Activated CD8-positive, alpha-beta T cell treated with anti-CD3 and anti-CD28 coated beads, Interleukin-2, amount 10 ng/mL, durations not matched to agents 7 days and 5 days (primary cell): ENCODE results near the gene THBS1. TPM values are rescaled to one million over a fixed set of nuclear protein-coding genes. Genes with fewer than 3 reads are reported as not detected.

Experiments used
- ATAC-seq: fragments of 150-1000 bp; cut with Tn5 transposase; one replicate; pipeline ENCODE4 v1.10.0; 2021; ENCODE audit warnings: moderate library complexity
- CTCF ChIA-PET: fragments of 350-600 bp; sonication (Branson Sonifier 250); formaldehyde crosslinking; loops from one replicate; lab custom pipeline; 2021; ENCODE audit warnings: antibody characterized with exemption; lab: Charles Lee
- POLR2A ChIA-PET: fragments of 350-600 bp; sonication (Branson Sonifier 250); formaldehyde crosslinking; loops from one replicate; lab custom pipeline; 2021; ENCODE audit warnings: antibody characterized with exemption; lab: Charles Lee
- DNase-seq: peaks from one replicate; pipeline ENCODE4 v3.0.0-alpha.2; 2020
- H3K27ac Mint-ChIP-seq: one replicate; pipeline ENCODE4 v1.8.0; 2021; ENCODE audit warnings: mild to moderate bottlenecking, mixed read lengths
- H3K27me3 Mint-ChIP-seq: one replicate; pipeline ENCODE4 v1.8.0; 2021; ENCODE audit warnings: low read depth, mixed read lengths
- H3K36me3 Mint-ChIP-seq: one replicate; pipeline ENCODE4 v1.8.0; 2021; ENCODE audit warnings: low read depth, mixed read lengths
- H3K4me1 Mint-ChIP-seq: one replicate; pipeline ENCODE4 v1.8.0; 2021; ENCODE audit warnings: low read depth, mixed read lengths
- H3K4me3 Mint-ChIP-seq: one replicate; pipeline ENCODE4 v1.8.0; 2021; ENCODE audit warnings: mild to moderate bottlenecking, mixed read lengths
- H3K9me3 Mint-ChIP-seq: one replicate; pipeline ENCODE4 v1.8.0; 2022; ENCODE audit warnings: mixed read lengths; ENCODE audit not compliant: insufficient read depth
- total RNA-seq, 2 experiments: library from RNA; stranded (reverse); gene quantifications; one replicate each; pipeline ENCODE4 v1.2.3, GENCODE V29; 2021

The THBS1 gene
- total RNA-seq, 2 experiments from 2014 or later: 0.87 to 1.2 TPM

DNA sequence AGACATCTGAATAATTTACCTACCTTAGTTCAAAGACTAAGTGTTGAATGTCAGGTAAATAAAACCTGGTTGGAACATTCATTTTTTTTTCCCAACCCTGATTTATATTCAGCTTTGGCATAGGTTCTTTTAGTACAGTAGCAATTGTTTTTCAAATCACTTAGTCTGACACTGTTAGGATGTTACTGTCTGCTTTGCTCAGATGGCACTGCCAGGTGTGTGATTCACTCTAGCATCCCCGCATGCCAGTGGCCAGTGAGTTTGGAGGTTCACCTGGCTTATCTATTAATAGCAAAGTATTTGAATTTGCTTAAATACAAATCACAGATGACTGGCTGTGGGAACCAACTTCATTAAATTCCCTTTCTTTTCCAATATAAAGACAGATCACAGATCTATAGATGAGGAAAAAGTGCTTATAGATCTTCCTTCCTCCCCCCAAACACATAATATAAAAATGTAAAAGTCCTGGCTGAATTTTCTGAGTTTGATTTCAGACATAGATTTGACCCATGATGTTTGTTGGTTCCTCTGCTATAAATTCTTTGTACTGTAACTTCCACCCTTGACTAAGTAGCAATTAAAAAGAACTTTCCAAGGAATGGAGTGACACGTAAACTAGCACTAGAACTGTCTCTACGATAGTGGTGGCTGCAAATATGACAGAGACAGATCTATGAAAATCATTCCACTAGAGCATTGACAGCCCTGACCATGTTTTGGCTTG lies 3.9 kb downstream of the THBS1 start:
- no peak for ATAC-seq
- ChIA-PET CTCF (interaction anchor here (0.7 to 11.0 kb wide), 8 partner anchors 39 to 173 kb away, joined by 3 to 179 read pairs (median 9); no protein-coding TSS in a partner anchor), POLR2A (no interaction called here)
- no peak overlapping the region for H3K4me3 Mint-ChIP-seq
- no peak overlapping the region for H3K27ac Mint-ChIP-seq
- H3K4me1 Mint-ChIP-seq: peaks cover 39% of the 10 kb centered on the region
- no peak for DNase-seq
- no peaks in the 10 kb centered on the region for H3K36me3 Mint-ChIP-seq
- peaks cover 25% of the 10 kb centered on the region for H3K27me3 Mint-ChIP-seq
- no peaks in the 10 kb centered on the region for H3K9me3 Mint-ChIP-seq

DNA sequence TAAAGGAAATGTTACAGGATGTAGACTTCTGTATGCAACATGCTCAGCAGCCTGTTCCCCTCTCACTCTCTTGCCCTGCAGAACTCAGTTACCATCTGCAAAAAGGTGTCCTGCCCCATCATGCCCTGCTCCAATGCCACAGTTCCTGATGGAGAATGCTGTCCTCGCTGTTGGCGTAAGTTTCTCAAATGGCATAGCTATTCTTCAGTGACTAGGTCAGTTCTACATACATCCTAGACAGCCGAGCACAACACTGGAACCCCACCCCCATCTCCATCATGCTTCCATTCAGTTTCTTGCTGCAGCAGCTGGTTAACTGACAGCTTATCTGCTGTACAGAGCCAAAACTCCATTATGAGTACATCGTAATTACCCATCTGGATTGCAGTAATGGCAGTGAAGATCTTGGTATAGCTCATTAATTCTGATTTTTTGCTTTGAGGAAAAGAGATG lies 4.5 kb downstream of the THBS1 start:
- CTCF ChIA-PET: interaction anchor here (0.8 to 11.0 kb wide), 4 partner anchors 46 to 173 kb away, joined by 3 to 179 read pairs (median 8); no protein-coding TSS in a partner anchor
- no peak overlapping the region for H3K4me3 Mint-ChIP-seq
- H3K9me3 Mint-ChIP-seq: no peaks in the 10 kb centered on the region
- POLR2A ChIA-PET: no interaction called here
- no peaks in the 10 kb centered on the region for H3K36me3 Mint-ChIP-seq
- no peak overlapping the region for H3K27ac Mint-ChIP-seq
- DNase-seq (no peak), ATAC-seq (no peak)
- peaks cover 36% of the 10 kb centered on the region for H3K4me1 Mint-ChIP-seq
- H3K27me3 Mint-ChIP-seq: peaks cover 28% of the 10 kb centered on the region

DNA sequence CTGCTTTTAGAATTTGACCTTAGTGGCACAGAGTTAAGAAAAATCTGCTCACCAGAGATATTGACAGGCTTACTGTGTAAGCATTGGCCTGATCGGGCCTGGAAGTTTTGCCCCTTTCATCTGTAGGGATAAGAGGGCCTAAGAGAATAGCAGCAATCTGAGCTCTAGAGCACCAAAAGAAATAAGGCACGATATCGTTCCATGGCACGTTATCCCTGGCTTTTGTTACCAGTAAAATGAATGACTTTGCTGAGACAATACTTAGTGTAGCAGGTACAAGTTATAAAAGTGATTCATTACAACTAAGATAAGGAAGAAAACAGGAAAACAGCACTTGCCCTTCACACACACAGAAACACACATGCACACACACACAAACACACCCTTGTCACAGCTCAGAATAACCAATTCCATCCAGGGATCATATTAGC lies 5.0 kb downstream of the THBS1 start:
- POLR2A ChIA-PET: interaction anchor here (2.0 kb wide), 1 partner anchor 37 kb away, joined by 6 read pairs; no protein-coding TSS in a partner anchor
- H3K4me1 Mint-ChIP-seq: peaks cover 36% of the 10 kb centered on the region

DNA sequence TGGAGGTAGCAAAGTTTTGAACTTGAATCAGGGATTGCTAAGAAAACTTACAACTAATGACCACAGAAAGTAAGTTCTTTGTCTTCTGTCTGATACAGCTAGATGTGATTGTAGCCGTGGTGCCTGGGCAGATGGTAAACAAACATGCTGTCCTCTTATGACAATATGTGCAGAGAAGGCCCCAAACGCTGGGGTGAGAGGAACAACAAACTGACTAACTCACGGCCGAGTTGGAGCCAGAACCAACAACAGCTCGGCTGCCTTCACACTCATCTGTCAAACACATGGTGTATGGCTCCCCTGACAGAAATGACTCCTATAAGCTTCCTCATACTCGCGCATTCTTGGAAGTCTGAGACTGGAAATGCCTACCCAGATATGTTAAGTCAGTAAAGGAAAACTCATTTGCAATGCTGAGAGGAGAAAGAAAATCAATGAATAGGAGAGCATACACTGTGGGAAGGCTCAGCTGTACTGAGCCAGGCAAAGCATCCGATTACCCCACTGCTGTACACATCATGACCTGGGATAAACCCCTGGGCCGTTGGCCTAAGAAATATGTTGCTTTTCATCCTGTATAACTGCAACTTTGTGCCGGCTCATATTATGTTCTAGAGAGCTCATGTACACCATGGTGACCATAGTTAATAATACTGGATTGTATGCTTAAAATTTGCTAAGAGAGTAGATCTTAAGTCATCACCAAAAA lies 5.7 kb downstream of the THBS1 start:
- DNase-seq (no peak), ATAC-seq (no peak)
- Mint-ChIP-seq H3K36me3 (no peaks in the 10 kb centered on the region), H3K27ac (no peak overlapping the region), H3K27me3 (peaks cover 23% of the 10 kb centered on the region), H3K9me3 (no peaks in the 10 kb centered on the region), H3K4me3 (no peak overlapping the region), H3K4me1 (peaks cover 31% of the 10 kb centered on the region)
- CTCF ChIA-PET: interaction anchor here (0.6 to 11.0 kb wide), 4 partner anchors 55 to 171 kb away, joined by 3 to 179 read pairs (median 8); no protein-coding TSS in a partner anchor
- POLR2A ChIA-PET: interaction anchor here (2.0 kb wide), 1 partner anchor 37 kb away, joined by 6 read pairs; no protein-coding TSS in a partner anchor

More for the DNA sequence above, 5.0 kb downstream of the THBS1 start:
- Mint-ChIP-seq H3K27ac (no peak overlapping the region), H3K27me3 (peaks cover 28% of the 10 kb centered on the region), H3K9me3 (no peaks in the 10 kb centered on the region), H3K36me3 (no peaks in the 10 kb centered on the region), H3K4me3 (no peak overlapping the region)
- CTCF ChIA-PET: interaction anchor here (0.8 to 11.0 kb wide), 5 partner anchors 45 to 172 kb away, joined by 3 to 179 read pairs (median 3); no protein-coding TSS in a partner anchor
- no peak for ATAC-seq
- DNase-seq: no peak

DNA sequence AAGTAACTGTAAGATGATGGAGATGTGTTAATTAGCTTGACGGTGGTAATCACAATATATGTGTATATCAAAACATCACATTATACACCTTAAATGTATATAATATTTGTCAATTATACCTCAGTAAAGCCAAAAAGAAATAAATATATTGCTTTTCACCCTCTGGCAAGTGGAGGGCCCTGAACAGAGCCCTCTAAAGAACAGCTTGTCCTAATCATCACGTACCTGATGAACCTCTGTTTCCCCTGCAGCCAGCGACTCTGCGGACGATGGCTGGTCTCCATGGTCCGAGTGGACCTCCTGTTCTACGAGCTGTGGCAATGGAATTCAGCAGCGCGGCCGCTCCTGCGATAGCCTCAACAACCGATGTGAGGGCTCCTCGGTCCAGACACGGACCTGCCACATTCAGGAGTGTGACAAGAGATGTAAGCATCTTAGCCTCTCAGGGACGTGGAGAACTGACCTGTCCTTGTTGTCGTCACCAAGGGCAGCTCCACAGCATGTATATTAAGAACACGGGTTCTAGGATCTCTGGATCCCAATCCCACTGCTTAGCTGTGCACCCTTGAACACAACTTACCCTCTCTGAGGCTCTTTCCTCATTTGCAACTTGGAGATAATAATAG lies 6.3 kb downstream of the THBS1 start:
- CTCF ChIA-PET: interaction anchor here (0.6 to 11.0 kb wide), 3 partner anchors 59 to 171 kb away, joined by 4 to 179 read pairs (median 13); no protein-coding TSS in a partner anchor

DNA sequence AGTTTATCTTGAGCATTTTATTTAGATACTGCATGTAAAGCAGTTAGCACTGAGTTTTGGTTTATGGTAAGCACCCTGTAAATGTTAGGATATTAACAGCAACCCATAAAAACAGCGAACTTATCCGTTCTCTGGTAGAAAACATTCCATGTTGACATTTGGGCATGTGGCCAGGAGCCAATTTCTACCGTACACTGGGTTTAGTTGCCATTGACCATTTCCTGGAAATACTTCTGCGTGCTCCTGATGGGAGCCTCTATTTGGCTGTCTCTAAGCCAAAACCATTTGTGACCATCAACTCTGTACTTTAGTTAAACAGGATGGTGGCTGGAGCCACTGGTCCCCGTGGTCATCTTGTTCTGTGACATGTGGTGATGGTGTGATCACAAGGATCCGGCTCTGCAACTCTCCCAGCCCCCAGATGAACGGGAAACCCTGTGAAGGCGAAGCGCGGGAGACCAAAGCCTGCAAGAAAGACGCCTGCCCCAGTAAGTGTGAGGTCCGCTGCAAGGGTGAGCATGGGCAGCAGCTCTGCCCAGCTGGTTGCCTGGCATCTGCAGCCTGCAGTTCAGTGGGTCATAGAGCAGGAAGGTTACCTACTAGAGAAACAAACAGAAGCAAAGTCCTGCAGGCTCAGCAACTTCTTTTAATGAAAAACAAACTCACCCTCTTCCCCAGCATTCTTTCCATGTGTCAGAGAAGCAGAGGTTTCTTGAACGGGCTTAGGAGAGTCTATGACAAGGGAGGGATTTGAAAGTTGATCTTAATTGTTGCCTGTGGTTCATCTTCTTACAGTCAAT lies 7.1 kb downstream of the THBS1 start:
- Mint-ChIP-seq H3K27ac (no peak overlapping the region), H3K9me3 (no peaks in the 10 kb centered on the region), H3K27me3 (peaks cover 10% of the 10 kb centered on the region), H3K4me3 (no peak overlapping the region), H3K4me1 (peaks cover 22% of the 10 kb centered on the region), H3K36me3 (peaks cover 5% of the 10 kb centered on the region)
- POLR2A ChIA-PET: interaction anchor here (2.0 kb wide), 1 partner anchor 35 kb away, joined by 6 read pairs; no protein-coding TSS in a partner anchor
- ATAC-seq (no peak), DNase-seq (no peak)
- CTCF ChIA-PET: interaction anchor here (2.9 kb wide), 1 partner anchor 98 kb away, joined by 13 read pairs; no protein-coding TSS in a partner anchor

More for the DNA sequence above, 6.3 kb downstream of the THBS1 start:
- Mint-ChIP-seq H3K36me3 (no peaks in the 10 kb centered on the region), H3K9me3 (no peaks in the 10 kb centered on the region), H3K4me1 (peaks cover 28% of the 10 kb centered on the region), H3K27me3 (peaks cover 17% of the 10 kb centered on the region), H3K4me3 (no peak overlapping the region), H3K27ac (no peak overlapping the region)
- no peak for ATAC-seq
- POLR2A ChIA-PET: interaction anchor here (2.0 kb wide), 1 partner anchor 36 kb away, joined by 6 read pairs; no protein-coding TSS in a partner anchor
- no peak for DNase-seq

DNA sequence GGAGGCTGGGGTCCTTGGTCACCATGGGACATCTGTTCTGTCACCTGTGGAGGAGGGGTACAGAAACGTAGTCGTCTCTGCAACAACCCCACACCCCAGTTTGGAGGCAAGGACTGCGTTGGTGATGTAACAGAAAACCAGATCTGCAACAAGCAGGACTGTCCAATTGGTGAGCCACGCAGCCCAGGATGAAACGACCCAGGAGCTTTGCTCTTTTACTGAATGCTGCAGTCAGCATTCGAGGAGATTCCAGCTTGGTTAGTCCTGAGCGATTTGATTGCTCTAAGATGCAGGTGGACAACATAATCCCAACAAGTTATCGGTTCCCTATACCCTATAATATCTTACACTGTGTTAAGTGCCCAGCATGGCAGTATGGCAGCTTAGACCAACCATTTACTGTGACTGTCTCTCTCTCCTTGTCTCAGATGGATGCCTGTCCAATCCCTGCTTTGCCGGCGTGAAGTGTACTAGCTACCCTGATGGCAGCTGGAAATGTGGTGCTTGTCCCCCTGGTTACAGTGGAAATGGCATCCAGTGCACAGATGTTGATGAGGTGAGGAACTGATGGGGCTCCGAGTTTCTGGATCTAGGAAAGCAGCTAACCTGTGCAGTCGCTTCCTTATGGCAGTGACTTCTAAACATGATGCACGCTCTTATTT lies 7.8 kb downstream of the THBS1 start:
- H3K36me3 Mint-ChIP-seq: peaks cover 6% of the 10 kb centered on the region
- H3K27ac Mint-ChIP-seq: no peak overlapping the region
- no peak for DNase-seq
- peaks cover 10% of the 10 kb centered on the region for H3K27me3 Mint-ChIP-seq
- no peaks in the 10 kb centered on the region for H3K9me3 Mint-ChIP-seq
- ATAC-seq: no peak
- ChIA-PET POLR2A (no interaction called here), CTCF (no interaction called here)
- peaks cover 17% of the 10 kb centered on the region for H3K4me1 Mint-ChIP-seq
- H3K4me3 Mint-ChIP-seq: no peak overlapping the region

DNA sequence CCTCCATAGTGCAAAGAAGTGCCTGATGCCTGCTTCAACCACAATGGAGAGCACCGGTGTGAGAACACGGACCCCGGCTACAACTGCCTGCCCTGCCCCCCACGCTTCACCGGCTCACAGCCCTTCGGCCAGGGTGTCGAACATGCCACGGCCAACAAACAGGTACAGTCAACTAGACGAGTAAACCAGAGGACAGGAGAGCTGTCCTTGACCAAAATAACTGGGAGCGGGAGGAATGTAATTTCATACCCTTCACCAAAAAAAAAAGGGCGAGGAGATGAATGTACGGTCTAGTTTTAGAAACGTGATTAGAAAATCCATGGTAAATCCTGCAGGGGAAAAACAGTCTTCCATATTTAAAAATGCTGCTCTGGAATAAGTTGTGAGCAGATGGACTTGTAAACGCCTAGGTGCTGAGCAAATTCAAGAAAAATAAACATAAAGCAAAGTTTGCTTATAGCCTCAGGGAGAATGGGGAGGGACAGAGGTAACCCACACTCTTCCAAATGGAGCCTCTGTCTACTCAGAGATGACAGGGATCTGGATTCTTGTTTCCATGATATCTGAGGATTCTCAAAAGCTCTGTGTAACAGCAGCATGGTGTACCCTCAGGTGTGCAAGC lies 8.4 kb downstream of the THBS1 start:
- POLR2A ChIA-PET: no interaction called here
- Mint-ChIP-seq H3K9me3 (no peaks in the 10 kb centered on the region), H3K4me3 (no peak overlapping the region), H3K36me3 (peaks cover 10% of the 10 kb centered on the region), H3K27ac (no peak overlapping the region), H3K27me3 (peaks cover 10% of the 10 kb centered on the region), H3K4me1 (peaks cover 20% of the 10 kb centered on the region)
- ATAC-seq (no peak), DNase-seq (no peak)
- CTCF ChIA-PET: no interaction called here

DNA sequence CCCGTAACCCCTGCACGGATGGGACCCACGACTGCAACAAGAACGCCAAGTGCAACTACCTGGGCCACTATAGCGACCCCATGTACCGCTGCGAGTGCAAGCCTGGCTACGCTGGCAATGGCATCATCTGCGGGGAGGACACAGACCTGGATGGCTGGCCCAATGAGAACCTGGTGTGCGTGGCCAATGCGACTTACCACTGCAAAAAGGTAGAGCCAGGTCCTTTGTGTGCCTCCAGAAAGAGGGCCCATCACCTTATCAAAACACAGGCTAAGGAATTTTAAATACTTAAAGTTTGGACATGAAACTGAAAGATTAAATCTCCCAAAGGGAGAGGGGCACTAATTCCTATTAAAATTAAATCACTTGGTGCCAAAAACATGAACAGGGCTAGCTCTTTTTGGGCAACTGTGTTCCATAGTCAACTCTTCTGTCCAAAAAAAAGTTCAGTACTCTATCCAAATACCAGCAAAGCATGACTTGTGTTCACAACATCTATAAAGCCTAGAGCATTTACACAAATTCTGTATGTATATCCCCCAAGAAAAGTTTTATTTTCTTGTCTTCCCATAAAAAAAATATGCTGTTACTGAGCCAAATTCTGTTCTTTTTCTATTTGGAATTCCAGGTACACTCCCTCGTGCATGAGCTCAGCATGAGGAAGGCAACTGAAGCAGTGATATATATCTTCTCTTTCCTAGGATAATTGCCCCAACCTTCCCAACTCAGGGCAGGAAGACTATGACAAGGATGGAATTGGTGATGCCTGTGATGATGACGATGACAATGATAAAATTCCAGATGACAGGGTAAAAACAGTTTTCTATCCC lies 9.2 kb downstream of the THBS1 start:
- H3K27me3 Mint-ChIP-seq: peaks cover 10% of the 10 kb centered on the region
- no peaks in the 10 kb centered on the region for H3K9me3 Mint-ChIP-seq
- no peak for DNase-seq
- peaks cover 15% of the 10 kb centered on the region for H3K4me1 Mint-ChIP-seq
- ChIA-PET CTCF (interaction anchor here (1.0 kb wide), 1 partner anchor 167 kb away, joined by 3 read pairs; no protein-coding TSS in a partner anchor), POLR2A (no interaction called here)
- no peak for ATAC-seq
- H3K36me3 Mint-ChIP-seq: peaks cover 10% of the 10 kb centered on the region
- H3K4me3 Mint-ChIP-seq: no peak overlapping the region
- H3K27ac Mint-ChIP-seq: no peak overlapping the region
